K562 (cell line): ENCODE results near the gene DVL3. TPM values are rescaled to one million over a fixed set of nuclear protein-coding genes. Genes with fewer than 3 reads are reported as not detected.
A peak's percentile ranks its signal among the peaks of the same experiment; 100 is the strongest.

Experiments
- ARID1B ChIP-seq: fragments of 450-650 bp; IDR thresholded peaks from 2 replicates; pipeline ENCODE4 v1.6.1; 2016; ENCODE audit warnings: antibody characterized with exemption, mild to moderate bottlenecking, inconsistent platforms
- CSDE1 ChIP-seq, 2 experiments: fragments of 450-650 bp; IDR thresholded peaks; 2 replicates each; pipeline ENCODE4 v1.6.1; 2016; ENCODE audit warnings: mild to moderate bottlenecking in 1 of 2
- GMEB1 ChIP-seq: fragments of 250-450 bp; sonication (Bioruptor Pico); IDR thresholded peaks from 2 replicates; pipeline ENCODE4 v1.4.0; 2020; ENCODE audit warnings: mild to moderate bottlenecking
- HDAC2 ChIP-seq: fragments of 450-650 bp; IDR thresholded peaks from 2 replicates; pipeline ENCODE4 v1.6.1; 2016; ENCODE audit warnings: mild to moderate bottlenecking
- KLF13 ChIP-seq: fragments of 450-650 bp; IDR thresholded peaks from 2 replicates; pipeline ENCODE4 v1.6.1; 2016; ENCODE audit warnings: missing genetic modification characterization, low read depth, mild to moderate bottlenecking, missing compliant biosample characterization, moderate library complexity, borderline replicate concordance
- LEF1 ChIP-seq: fragments of 450-650 bp; IDR thresholded peaks from 2 replicates; pipeline ENCODE4 v1.6.1; 2016; ENCODE audit warnings: mild to moderate bottlenecking
- MCM5 ChIP-seq: fragments of 450-650 bp; IDR thresholded peaks from 2 replicates; pipeline ENCODE4 v1.6.1; 2016; ENCODE audit warnings: low read depth
- NCOA1 ChIP-seq: fragments of 450-650 bp; IDR thresholded peaks from 2 replicates; pipeline ENCODE4 v1.6.1; 2016; ENCODE audit warnings: low read depth
- NRF1 ChIP-seq, 2 experiments: fragments of 450-650 bp; IDR thresholded peaks in 1 of 2; conservative IDR thresholded peaks in 1 of 2; 2 replicates each; pipeline ENCODE4 v1.6.1; 2014; ENCODE audit warnings: mild to moderate bottlenecking in 2 of 2
- ZBTB7A ChIP-seq: IDR thresholded peaks from 2 replicates; pipeline ENCODE4 v1.6.1; 2011; ENCODE audit warnings: low read depth, mild to moderate bottlenecking, low read length, moderate library complexity, borderline replicate concordance; ENCODE audit not compliant: control insufficient read depth
- ZNF407 ChIP-seq: fragments of 450-650 bp; IDR thresholded peaks from 2 replicates; pipeline ENCODE4 v1.6.1; 2016; ENCODE audit warnings: low read depth
- polyA plus RNA-seq, 8 experiments: library from polyadenylated mRNA; depleted of rRNA in 4 of 8; stranded (reverse) in 5 of 8; unstranded in 3 of 8; fragments of >200 nt; fragmentation: Nextera tagmentation in 2 of 8; fragmentation: Illumina TruSeq in 1 of 8; extraction: Ambion mirVana in 2 of 8; extraction: Trizol in 1 of 8; gene quantifications; 2 replicates each; pipeline versions ENCODE4 v1.2.1 to v1.2.3, GENCODE V29; 2011 to 2014; ENCODE audit warnings: inconsistent platforms in 1 of 8, missing spikeins in 1 of 8
- total RNA-seq, 7 experiments: library from RNA; depleted of rRNA in 6 of 7; stranded (reverse); fragments of >200 nt in 6 of 7; fragmentation: Illumina TruSeq in 2 of 7; extraction: Trizol in 2 of 7; gene quantifications; 2 replicates each; pipeline versions ENCODE4 v1.2.1 to v1.2.3, GENCODE V29; 2011 to 2021; ENCODE audit warnings: low replicate concordance in 1 of 7
- TF ChIP-seq, protein P1 (sequence below): sonication (generic); formaldehyde crosslinking; IDR thresholded peaks from 2 replicates; pipeline ENCODE4 v1.4.0; 2020; ENCODE audit warnings: mild to moderate bottlenecking, missing genetic modification reagents
- TF ChIP-seq, protein P2 (sequence below): fragments of 200-800 bp; sonication (Bioruptor generic); IDR thresholded peaks from 2 replicates; pipeline ENCODE4 v1.6.1; 2017; ENCODE audit warnings: missing genetic modification characterization, missing compliant biosample characterization

The DVL3 gene
- total and polyA plus RNA-seq, 9 of the 15 experiments (the other 6 are each of a cell fraction or from before 2014, with no cell fraction given), result 3.1 to 57.9 (median 20.1) TPM

- peak in 1 of 2 experiments; percentile 41; a peak in 1 of 4 replicates for TF ChIP-seq CSDE1 (IDR thresholded peaks at IDR 0.05)
- TF ChIP-seq GMEB1 (CRISPR knock-in tag), result peak; percentile 16; the same call in 1 of the 2 replicates
- TF ChIP-seq ZNF407, result peak; percentile 72
- TF ChIP-seq MCM5, result no peak
- peak; percentile 74; the same call in 1 of the 2 replicates for TF ChIP-seq HDAC2
- peak; percentile 55; the same call in 1 of the 2 replicates for TF ChIP-seq LEF1
- 0 out of 2 replicates have a peak, but pooled peaks have one; percentile 17 for TF ChIP-seq KLF13 (tag)
- peak; percentile 18 to 44; a peak in 2 of 4 replicates for TF ChIP-seq NRF1 (conservative IDR thresholded peaks at IDR 0.05 in 1 of 2, IDR thresholded peaks at IDR 0.05 in 1 of 2)
- TF ChIP-seq, protein P1, sequence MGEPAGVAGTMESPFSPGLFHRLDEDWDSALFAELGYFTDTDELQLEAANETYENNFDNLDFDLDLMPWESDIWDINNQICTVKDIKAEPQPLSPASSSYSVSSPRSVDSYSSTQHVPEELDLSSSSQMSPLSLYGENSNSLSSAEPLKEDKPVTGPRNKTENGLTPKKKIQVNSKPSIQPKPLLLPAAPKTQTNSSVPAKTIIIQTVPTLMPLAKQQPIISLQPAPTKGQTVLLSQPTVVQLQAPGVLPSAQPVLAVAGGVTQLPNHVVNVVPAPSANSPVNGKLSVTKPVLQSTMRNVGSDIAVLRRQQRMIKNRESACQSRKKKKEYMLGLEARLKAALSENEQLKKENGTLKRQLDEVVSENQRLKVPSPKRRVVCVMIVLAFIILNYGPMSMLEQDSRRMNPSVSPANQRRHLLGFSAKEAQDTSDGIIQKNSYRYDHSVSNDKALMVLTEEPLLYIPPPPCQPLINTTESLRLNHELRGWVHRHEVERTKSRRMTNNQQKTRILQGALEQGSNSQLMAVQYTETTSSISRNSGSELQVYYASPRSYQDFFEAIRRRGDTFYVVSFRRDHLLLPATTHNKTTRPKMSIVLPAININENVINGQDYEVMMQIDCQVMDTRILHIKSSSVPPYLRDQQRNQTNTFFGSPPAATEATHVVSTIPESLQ (CRISPR knock-in tag), result peak; percentile 88; the same call in 1 of the 2 replicates
- 0 out of 2 replicates have a peak, but pooled peaks have one; percentile 22 for TF ChIP-seq ZBTB7A
- TF ChIP-seq, protein P2, sequence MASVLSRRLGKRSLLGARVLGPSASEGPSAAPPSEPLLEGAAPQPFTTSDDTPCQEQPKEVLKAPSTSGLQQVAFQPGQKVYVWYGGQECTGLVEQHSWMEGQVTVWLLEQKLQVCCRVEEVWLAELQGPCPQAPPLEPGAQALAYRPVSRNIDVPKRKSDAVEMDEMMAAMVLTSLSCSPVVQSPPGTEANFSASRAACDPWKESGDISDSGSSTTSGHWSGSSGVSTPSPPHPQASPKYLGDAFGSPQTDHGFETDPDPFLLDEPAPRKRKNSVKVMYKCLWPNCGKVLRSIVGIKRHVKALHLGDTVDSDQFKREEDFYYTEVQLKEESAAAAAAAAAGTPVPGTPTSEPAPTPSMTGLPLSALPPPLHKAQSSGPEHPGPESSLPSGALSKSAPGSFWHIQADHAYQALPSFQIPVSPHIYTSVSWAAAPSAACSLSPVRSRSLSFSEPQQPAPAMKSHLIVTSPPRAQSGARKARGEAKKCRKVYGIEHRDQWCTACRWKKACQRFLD (CRISPR knock-in tag), result 0 out of 2 replicates have a peak, but pooled peaks have one; percentile 68
- TF ChIP-seq NCOA1, result peak; percentile 36; the same call in 1 of the 2 replicates
- peak; percentile 37 for TF ChIP-seq ARID1B
Measured at GRCh38 chr3:184133840-184134745, 21.1 kb upstream of the DVL3 start (continued).
